GM18502 (cell line): ENCODE results near the gene TNP2.

Experiments used
- ATAC-seq: cut with Tn5 transposase; IDR thresholded peaks from one replicate; pipeline ENCODE4 v1.9.1; 2021; ENCODE audit warnings: mild to moderate bottlenecking; ENCODE audit not compliant: unreplicated experiment, poor library complexity

Gene TNP2

GRCh38 chr16:11278681-11279628, 9.8 kb upstream of the TNP2 start:
- ATAC-seq: no peak

- ATAC-seq: no peak
Measured at GRCh38 chr16:11277607-11278337, 8.6 kb upstream of the TNP2 start.

- no peak for ATAC-seq
Measured at GRCh38 chr16:11276896-11277593, 7.9 kb upstream of the TNP2 start.

GRCh38 chr16:11276143-11276895, 7.2 kb upstream of the TNP2 start, which contains the start of gene PRM2:
PRM2 (minus strand) TSS chr16:11276480; CDS start chr16:11276370, 110 bp downstream.
- ATAC-seq: no peak

- ATAC-seq: no peak
Measured at GRCh38 chr16:11274964-11275363, 5.8 kb upstream of the TNP2 start.

- ATAC-seq: no peak
Measured at GRCh38 chr16:11273721-11274324, 4.7 kb upstream of the TNP2 start.

- no peak for ATAC-seq
Measured at GRCh38 chr16:11272921-11273720, 4.0 kb upstream of the TNP2 start, which contains the start of gene PRM3. PRM3 (minus strand) TSS chr16:11273629; CDS start chr16:11273595, 34 bp downstream.

- no peak for ATAC-seq
Measured at GRCh38 chr16:11272484-11272883, 3.4 kb upstream of the TNP2 start.

- ATAC-seq: no peak
Measured at GRCh38 chr16:11271610-11272009, 2.5 kb upstream of the TNP2 start.

GRCh38 chr16:11270602-11271162, 1.6 kb upstream of the TNP2 start:
- ATAC-seq: no peak

- ATAC-seq: no peak
Measured at GRCh38 chr16:11265124-11265523, 4.0 kb downstream of the TNP2 start.

GRCh38 chr16:11264155-11264832, 4.8 kb downstream of the TNP2 start:
- no peak for ATAC-seq

- no peak for ATAC-seq
Measured at GRCh38 chr16:11263737-11264136, 5.4 kb downstream of the TNP2 start.

GRCh38 chr16:11262915-11263314, 6.2 kb downstream of the TNP2 start:
- ATAC-seq: no peak

GRCh38 chr16:11260596-11260966, 8.5 kb downstream of the TNP2 start:
- ATAC-seq: no peak

GRCh38 chr16:11259655-11260595, 9.2 kb downstream of the TNP2 start:
- ATAC-seq: no peak
